NCI-H2196 (cell line): Measurements from ENCODE around the gene PPP2R5C.
A peak's percentile ranks its signal among the peaks of the same experiment; 100 is the strongest.
"Not testable (repeated sequence)": the region's sequence is repeated elsewhere in the genome, so short reads cannot be mapped to it uniquely, and the experiment has no call there.

Experiments used
- DNase-seq: peaks from one replicate; lab custom pipeline; 2025; ENCODE audit not compliant: unreplicated experiment; lab: John Stamatoyannopoulos, UW

The PPP2R5C gene

DNA sequence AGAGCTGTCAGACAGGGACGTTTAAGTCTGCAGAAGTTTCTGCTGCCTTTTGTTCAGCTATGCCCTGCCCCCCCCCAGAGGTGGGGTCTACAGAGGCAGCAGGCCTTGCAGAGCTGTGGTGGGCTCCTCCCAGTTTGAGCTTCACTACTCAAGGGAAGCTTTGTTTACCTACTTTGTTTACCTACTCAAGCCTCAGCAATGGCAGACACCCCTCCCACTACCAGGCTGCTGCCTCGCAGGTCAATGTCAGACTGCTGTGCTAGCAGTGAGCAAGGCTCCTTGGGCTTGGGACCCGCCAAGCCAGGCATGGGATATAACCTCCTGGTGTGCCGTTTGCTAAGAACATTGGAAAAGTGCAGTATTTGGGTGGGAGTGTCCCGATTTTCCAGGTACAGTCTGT is 11.8 kb upstream of the PPP2R5C start:
- DNase-seq: not testable (repeated sequence)

DNA sequence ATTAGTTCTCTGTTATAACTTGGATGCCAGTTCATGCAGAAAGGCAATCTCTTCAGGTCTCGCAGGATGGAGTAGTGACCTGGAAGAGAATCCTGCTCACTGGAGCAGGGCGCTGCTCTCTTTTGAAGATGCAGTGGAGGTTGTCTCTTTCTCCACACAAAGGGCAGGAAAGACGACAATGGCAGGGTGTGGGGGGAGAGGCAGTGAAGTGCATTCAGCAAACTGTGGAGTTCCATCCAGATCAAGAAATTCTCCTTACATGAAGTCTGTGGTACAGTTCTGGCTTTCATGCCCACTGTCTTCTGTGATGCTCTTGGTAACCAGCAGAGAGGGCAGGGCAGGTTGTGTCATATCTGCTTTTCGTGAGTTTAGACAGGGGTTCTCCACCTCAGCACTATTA is 6.6 kb upstream of the PPP2R5C start:
- no peak for DNase-seq

DNA sequence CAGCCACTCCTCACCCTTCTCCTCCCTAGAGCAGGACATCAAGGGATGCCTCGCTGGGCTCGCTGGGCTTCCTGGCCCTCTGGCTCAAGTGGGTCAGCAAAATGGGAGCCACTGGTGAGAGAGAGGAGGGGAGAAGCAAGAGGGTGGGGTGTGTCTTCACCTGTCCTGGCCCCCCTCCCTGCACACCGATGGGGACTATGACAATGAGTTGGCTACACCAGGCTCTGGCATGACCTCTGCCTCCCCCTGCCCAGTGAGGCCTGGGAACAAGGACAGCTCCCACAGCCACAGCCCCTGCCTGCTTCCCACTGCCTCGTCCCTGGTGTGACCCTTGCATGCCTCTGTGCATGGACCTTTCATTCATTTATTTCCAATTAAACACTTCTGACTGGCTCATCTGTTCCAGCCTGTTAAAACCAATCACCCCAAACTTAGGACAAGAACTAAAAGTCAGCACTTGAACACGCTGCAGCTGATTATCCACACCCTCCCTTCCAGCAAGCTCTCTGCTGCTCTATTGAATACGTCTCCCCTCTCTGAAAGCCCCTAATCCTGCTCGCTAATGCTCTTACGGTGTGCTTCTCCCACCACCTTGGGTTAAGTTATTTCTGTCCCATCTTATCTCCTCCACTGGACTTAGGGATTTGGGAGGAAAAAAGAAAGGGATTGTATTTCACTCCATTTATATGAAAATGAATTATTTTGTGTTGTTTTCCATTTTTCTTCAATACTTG is 5.8 kb upstream of the PPP2R5C start:
- no peak for DNase-seq

DNA sequence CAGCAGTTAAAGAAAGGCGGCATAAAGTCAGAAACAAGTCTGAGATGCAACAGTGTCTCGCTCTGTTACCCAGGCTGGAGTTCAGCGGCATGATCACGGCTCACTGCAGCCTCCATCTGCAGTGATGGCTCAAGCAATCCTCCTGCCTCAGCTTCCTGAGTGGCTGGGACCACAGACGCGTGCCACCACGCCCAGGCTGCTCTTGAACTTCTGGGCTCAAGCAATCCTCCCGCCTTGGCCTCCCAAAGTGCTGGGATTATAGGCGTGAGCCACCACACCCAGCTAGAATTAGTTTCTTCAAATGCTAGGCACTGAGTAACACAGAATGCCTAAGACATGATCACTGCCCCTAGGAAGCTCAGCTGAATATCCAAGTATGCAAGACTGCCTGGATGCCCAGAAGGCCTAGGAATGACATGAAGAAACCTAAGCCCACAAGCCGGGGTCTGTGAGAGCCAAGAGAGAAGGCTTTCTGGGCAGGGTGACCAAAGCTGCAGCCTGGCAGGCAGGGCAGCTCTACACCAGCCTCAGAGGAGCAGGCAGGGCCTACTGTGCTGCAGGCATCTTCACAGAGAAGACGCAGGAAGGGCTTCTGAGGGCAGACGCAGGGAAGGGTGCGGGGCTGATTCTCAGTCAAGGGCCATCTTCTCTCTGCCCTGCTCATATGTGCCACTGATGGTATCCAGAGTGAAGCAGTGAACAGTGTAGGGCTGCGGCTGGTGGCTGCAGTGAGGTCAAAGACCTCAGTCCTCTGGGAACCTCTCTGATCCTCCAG is 4.3 kb upstream of the PPP2R5C start:
- DNase-seq: no peak

DNA sequence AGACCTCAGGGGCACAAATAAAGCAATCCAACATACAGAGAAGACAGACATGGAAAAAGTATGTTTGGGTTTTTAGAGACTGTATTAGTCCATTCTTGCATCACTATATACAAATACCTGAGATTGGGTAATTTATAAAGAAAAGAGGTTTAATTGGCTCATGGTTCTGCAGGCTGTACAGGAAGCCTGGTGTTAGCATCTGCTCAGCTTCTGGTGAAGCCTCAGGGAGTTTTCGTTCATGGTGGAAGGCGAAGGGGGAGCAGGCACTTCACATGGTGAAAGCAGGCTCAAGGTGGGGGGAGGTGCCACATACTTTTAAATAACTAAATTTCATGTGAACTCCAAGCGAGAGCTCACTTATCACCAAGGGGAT is 3.7 kb upstream of the PPP2R5C start:
- DNase-seq: no peak

DNA sequence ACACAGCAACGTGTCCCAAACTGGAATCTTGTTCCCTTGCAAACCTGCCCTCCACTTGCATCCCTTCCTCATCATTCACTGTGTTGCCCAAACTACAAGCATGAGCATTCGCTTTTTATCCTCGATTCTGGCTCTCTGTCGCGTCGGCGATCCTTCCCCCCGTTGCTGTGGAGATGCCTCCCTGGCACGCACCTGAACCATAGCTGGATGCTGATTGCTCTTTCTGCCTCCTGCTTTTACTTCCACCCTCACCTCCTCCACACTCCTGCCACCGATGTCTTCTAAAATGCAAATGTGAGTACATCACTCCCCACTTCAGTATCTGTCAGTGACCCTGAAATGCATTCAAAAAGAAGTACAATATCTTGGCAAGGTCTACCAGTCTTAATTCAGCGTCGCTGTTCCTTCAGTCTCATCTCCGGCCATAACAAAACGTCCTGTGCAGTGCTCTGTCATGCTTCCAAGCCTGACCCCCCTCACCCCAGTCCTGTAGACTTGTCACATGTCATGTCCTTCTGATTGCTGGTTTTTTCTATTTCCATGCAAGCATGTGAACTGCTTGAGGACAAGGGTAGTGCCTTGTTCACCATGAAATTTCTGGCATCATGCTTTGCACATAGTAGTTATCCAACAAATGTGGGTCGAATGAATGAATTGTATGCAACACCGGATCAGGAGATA is 2.5 kb upstream of the PPP2R5C start:
- DNase-seq: no peak

DNA sequence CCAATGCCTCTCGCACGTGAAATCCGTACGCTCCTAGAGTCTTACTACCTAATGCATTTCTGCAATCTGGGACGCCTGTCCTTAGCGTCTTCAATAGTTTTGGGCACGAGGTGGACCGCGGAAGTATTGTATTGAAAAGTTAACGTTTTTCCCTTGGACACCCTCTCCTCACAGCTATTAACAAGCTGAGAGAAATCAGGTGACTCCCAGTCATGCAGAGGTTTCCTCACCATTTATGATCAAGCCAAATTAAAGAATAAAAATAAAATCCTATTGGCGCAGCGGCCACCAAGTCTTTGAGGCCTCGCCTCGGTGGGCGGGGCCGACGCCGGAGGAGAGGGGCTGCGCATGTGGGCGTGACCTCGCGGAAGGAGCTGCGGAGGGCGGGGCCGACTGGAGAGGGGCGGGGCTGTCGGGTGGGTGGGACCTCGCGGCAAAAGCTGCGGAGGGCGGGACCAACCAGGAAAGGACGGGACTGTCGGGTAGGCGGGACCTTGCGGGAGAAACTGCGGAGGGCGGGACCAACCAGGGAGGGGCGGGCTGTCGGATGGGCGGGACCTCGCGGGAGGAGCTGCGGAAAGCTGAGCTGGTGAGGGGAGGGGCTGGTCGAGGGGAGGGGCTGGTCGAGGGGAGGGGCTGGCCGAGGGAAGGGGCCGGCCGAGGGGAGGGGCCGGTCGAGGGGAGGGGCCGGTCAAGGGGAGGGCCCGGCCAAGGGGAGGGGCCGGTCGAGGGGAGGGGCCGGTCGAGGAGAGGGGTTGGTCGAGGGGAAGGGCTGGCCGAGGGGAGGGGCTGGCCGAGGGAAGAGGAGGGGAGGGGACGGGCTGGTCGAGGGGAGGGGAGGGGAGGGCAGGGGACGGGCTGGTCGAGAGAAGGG is 1.1 kb upstream of the PPP2R5C start:
- DNase-seq: peak; percentile 93

DNA sequence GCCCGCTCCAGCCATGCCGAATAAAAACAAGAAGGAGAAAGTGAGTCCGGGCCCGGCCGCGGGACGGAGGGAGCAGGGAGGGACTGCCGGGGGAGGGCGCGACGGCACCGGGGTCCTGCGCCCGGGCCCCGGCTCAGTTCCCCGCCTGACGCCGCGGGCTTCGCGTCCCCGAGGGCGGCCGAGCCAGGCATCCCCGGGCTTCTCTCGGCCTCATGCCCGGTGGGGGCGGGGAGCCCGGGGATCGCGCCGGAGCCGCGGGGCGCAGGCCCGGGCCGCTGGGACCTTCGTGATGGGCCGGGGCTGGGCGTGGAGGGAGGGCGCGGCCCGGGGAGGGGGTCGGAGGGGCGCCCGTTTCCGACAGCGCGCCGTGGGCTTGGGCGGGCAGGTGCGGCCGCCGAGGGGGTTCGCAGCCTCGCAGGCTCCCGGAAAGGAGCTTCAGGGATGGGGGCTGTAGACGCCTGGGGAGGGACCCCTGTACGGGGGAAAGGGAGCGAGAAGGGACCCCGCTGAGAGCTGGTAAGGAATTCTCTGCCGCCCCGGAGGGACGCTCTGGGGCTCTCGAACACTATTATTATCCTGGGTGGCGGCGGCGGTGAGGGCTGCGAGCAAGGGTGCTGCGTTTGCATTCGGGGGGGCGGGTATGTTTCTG is 496 bp downstream of the PPP2R5C start:
- DNase-seq: no peak

DNA sequence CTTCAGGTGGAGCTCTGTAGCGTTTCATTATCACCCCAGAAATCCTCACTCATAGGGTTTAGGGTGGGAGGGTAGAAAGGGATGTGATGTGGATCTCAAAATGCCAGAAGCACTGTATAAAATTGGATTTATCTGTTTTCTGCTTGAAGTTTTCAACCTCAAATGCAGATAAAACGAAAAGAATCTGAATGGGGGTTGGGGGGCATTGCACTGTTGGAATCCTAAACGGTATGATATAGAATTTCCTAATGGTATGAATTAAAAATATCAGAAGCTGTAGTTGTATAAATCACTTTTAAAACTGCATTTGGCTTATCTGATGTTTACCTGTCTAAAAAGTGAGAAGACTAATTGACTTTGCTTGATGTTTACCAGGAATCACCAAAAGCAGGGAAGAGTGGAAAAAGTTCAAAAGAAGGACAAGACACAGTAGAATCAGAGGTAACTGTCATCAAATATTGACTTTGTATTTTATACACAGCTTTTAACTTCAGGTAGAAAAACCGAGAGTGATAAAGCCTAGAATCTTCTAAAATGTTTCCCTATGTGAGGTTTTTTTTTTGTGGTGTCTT is 1.1 kb downstream of the PPP2R5C start:
- DNase-seq: no peak

DNA sequence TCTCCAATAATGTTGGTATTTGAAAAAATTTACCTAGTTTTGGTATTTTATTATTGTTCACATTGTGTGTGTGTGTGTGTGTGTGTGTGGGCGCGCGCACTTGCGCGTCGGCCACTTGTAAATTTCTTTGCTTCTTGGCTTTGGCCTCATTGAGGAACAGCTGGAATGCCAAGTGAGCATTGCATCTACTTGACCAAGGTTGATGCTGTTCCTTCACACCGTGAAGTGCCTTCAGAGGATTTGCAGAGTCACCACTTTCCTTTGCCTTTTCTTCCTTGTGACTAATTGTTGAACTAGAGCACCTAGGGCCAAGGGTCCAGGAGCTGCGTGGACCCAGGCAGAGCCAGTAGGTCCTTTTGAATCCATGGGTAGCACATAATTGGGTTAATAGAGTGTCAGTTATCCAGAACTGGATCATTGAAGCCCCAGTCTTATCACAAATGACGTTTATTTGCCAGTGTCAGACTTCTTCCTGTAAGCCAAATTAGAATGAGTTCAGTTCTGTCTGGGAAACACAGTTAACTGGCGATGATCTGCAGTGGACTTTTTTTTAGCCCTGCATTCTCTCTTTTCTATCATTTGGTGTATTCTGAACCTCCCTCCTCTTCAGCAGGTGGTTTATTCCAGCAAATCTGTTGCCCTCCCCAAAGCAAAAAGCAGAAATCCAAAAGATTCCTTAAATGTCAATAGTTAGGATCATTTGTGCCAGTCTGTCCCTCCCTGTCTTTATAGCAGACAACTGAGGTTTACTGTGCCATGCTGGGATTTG is 2.6 kb downstream of the PPP2R5C start:
- DNase-seq: no peak

DNA sequence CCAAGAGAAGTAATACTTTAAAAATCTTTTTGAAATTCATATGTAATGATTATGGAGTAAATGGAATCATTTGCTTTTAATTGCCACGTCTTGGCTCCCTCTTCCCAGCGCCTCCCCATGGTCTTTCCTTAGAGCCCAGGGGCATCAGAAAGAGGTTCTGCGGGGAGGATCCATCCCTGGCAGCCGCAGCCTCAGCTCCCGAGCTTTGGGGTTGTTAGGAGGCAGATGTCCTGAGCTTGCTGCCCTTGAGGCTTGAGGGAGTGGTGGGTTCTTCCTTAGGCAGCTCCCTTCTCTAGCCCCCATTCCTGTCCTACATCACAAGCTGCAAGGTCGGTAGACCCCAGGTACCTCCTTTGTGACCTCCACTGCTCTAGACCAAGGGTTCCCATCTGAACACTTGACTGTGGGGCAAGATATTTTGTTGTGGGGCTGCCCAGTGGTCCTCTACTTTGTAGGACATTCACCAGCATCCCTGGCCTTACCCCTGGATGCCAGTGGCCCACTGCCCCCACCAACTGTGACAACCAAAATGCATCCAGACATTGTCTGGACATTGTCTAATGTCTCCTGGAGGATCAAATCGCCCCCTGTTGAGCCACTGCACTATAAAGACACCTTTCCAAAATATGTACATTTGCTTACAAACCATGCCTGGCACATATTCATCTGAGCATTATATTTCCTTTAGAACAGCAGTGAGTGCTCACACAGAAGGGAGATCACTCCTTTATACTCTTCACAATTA is 6.3 kb downstream of the PPP2R5C start:
- no peak for DNase-seq

DNA sequence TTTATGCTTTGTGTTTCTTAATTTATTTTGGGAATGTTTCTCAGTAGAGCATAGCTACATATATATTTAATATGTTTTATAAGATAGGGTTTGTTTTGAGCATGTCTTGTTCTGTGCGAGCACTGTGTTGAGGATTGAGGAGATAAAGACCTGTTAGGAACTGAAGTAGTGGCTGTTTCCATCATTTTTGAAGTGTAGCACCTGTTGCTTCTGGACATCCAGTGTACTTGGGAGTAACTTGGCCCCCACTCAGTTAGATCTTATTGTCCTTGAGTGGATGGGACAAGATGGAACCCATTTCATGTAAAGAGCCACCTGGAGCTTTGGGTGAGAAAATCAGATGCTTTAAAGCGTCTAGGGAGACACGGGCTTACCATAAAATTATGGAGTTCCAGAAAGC is 8.7 kb downstream of the PPP2R5C start:
- no peak for DNase-seq

DNA sequence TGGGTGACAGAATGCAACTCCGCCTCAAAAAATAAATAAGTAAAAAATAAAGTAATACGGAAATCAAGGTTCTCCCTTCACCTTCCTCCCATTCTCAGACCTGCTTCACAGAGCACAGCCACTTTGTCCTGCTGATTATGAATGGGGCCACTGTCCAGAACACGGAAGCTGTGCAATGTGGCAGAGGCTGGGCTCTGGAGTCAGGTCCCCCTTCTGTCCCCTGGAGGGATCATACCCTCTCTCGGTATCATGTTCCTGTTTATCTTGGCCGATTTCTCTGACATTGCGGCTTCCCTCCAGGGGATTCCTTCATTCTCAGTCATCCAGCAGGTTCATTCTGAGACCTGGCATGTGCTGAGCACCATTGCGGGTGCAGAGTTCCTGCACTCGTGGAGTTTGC is 11.3 kb downstream of the PPP2R5C start:
- no peak for DNase-seq

DNA sequence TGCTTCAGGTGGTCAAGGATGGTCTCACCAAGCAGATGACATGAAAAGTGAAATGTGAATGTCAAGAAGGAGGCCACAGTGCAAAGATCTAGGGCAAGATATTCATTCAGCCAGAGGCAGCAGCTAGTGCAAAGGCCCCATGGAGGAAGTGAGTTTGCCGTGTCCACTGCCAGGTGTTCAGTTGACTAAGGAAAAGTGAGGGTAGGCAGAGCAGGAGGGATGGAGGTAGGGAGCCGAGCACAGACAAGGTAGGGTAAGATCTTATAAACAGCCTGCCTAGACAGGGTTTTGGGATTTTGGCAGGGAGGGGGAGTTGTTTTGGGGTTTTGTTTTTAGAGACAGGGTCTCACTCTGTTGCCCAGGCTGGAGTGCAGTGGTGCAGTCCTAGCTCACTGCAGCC is 11.9 kb downstream of the PPP2R5C start:
- DNase-seq: no peak

DNA sequence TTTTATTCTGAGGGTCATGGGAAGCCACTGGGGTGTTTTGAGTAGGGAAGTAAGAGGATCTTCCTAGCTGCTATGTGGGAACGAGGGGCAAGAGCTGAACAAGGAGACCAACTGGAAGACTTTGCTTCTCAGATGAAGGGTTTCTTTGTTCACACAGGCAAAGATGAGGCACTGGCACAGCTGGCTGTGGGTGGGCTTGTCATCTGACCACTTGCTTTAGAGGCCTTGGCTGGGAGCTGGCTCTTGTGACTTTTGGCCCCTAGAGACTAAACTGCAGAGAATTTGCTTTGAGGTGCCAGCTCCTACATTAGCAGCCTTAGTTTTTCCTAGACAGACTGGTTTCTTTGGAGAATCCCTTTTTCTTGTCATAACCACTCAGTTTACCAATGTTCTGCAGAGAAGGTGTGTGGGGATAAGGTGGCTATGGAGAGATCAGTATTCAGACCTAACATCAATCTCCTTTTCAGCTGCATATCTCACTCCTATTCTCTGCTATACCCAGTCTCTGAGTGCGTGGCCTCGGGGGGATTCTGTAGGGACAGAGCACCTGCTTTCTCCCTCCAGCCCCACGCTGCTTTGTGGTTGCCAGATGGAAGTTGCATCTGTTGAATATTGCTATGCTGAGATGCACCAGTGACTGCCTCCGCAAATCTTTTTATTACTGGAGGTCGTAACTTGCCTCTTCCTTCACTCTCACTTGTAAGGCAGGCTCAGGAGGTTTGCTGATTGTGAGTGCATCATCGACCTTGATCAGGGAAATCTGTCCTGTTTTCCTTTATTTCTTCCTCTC is 12.7 kb downstream of the PPP2R5C start:
- no peak for DNase-seq

DNA sequence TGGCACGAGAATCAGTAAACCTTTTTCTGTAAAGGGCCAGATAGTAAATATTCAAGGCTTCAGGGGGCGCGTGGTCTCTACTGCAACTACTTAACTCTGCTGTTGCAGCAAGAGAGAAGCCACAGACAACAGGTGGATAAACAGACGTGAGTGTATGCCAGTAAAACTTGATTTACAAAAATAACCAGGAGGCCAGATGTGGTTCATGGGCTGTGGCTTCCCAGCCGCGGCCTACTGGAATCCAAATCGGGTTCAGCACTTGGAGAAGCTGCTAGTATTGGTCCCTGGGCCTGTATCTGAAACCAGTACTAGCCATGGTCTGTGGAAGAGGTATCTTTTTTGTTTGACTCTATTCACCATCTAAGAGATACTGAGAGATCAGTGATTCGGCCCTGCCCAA is 13.3 kb downstream of the PPP2R5C start:
- DNase-seq: no peak

DNA sequence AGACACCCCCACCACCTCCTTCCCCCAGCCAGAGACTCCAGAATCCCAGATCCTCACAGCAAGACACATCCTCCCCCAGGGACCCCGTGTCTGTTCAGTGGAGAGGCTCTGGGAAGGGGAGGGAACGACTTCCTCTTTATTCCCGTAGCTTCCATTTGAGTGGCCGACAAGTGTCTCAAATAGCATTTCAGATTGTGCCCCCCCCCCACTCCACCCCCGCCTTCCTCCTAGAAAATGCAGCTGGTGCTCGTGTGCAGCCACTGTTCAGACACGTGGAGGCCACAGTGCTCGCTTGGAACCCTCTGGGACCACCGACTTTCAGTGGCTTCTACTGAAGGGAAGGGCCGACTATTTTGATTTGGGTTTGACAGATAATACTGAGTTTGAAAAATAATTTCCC is 14.3 kb downstream of the PPP2R5C start:
- DNase-seq: no peak

DNA sequence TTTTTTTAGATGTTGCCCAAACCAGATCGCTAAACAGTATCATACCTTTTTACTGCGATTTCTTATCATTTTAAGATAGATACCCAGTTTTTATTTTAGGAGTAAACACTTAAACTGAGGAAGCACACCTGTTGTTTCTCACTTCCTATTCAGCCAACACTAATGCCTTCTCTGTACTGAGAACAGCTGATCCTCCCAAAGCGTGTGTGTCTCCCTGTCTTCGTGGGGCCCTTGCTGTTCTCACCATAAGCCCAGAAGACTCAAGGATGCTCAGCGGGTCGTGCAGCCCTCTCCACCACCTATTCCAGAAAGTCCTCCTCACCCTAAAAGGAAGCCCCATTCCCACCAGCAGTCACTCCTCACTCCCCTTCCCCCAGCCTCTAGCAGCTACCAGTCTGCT is 14.8 kb downstream of the PPP2R5C start:
- DNase-seq: no peak
